Measurements from ENCODE around the gene TLE7.

- no peak for TF ChIP-seq CTCF (conservative IDR thresholded peaks at IDR 0.05 in 1 of 2, IDR thresholded peaks at IDR 0.05 in 1 of 2; ENCODE audit: low read depth in 1 of 2, low read length in 2 of 2)
- no peak for TF ChIP-seq EZH2 (IDR thresholded peaks at IDR 0.05; ENCODE audit: low read length, missing control alignments)
Observed at GRCh38 chr16:71440669-71441347, 1.0 kb downstream of the TLE7 start.
